Activated CD4-positive, alpha-beta memory T cell treated with anti-CD3 and anti-CD28 coated beads for 36 hours (primary cell): ENCODE results near the gene NRP1. TPM values are rescaled to one million over a fixed set of nuclear protein-coding genes. Genes with fewer than 3 reads are reported as not detected.

ENCODE experiments used
- CTCF ChIA-PET: fragments of 350-600 bp; sonication (Branson Sonifier 250); formaldehyde crosslinking; loops from one replicate; lab custom pipeline; 2021; ENCODE audit warnings: antibody characterized with exemption, inconsistent platforms; lab: Charles Lee
- POLR2A ChIA-PET: fragments of 350-600 bp; sonication (Branson Sonifier 250); formaldehyde crosslinking; loops from one replicate; lab custom pipeline; 2021; ENCODE audit warnings: antibody characterized with exemption; lab: Charles Lee
- DNase-seq: peaks from one replicate; pipeline ENCODE4 v3.0.0-alpha.2; 2020
- H3K27ac Mint-ChIP-seq: one replicate; pipeline ENCODE4 v1.8.0; 2021; ENCODE audit warnings: mixed read lengths
- H3K27me3 Mint-ChIP-seq: one replicate; pipeline ENCODE4 v1.8.0; 2021; ENCODE audit warnings: mixed read lengths
- H3K36me3 Mint-ChIP-seq: one replicate; pipeline ENCODE4 v1.8.0; 2021; ENCODE audit warnings: mixed read lengths
- H3K4me1 Mint-ChIP-seq: one replicate; pipeline ENCODE4 v1.8.0; 2021; ENCODE audit warnings: low read depth, mixed read lengths
- H3K4me3 Mint-ChIP-seq: one replicate; pipeline ENCODE4 v1.8.0; 2021; ENCODE audit warnings: mild to moderate bottlenecking, mixed read lengths
- H3K9me3 Mint-ChIP-seq: one replicate; pipeline ENCODE4 v1.8.0; 2021; ENCODE audit warnings: mixed read lengths
- intact Hi-C: fragments of 100-400 bp; cut with micrococcal nuclease; formaldehyde crosslinking; loops from one replicate; pipeline ENCODE4 v1.15.1; 2023
- total RNA-seq, 2 experiments: library from RNA; stranded (reverse); gene quantifications; one replicate each; pipeline ENCODE4 v1.2.3, GENCODE V29; 2021

The NRP1 gene
- total RNA-seq, 2 experiments from 2014 or later = 1.5 to 1.6 TPM

DNA sequence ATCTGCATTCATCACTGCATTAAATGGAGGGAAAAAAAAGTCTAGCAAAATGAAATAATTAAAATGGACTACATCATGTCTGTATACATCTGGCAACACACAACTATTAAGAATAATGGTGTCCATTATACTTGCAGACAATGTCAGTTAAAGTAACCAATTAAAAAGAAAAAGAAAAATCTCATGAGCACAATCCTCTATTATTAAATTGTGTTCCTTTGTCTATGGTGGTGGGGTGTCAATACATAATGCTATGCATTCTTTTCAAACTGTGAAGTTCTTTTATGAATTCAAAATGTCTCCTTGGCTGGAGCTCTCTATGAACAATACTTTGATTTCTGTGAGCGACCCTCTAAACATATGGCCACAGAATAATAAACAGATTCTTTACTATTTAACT, 63.5 kb downstream of the NRP1 start:
- Mint-ChIP-seq H3K4me3 (no peak overlapping the region), H3K27ac (no peak overlapping the region), H3K9me3 (no peaks in the 10 kb centered on the region), H3K27me3 (peaks cover 29% of the 10 kb centered on the region), H3K36me3 (peaks cover 1% of the 10 kb centered on the region), H3K4me1 (peaks cover 3% of the 10 kb centered on the region)
- no peak for DNase-seq
- ChIA-PET CTCF (no interaction called here), POLR2A (no interaction called here)
- intact Hi-C loops = no loop called here

DNA sequence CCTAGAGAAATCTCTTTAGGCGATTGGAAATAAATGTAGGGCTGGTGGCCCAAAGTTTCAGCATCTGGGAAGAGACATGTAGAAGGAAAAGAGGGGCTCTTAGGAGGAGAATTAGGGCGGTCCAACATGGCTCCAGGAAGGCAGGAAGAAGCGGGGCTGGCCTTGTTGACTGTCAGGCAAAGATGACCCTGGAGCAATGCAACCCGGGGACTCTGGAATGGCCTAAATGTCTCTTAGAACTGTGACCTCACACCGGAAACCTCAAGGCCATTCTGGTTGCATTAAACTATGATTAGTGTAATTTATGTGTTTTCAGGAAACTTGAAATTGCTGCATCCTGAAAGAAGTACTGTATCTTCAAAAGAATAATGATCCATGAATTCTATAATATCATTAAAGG, 66.8 kb downstream of the NRP1 start:
- H3K4me3 Mint-ChIP-seq = no peak overlapping the region
- H3K27me3 Mint-ChIP-seq = peaks cover 32% of the 10 kb centered on the region
- no peaks in the 10 kb centered on the region for H3K9me3 Mint-ChIP-seq
- H3K4me1 Mint-ChIP-seq = peaks cover 28% of the 10 kb centered on the region
- DNase-seq = no peak
- intact Hi-C loops = loop anchor here (5.0 kb wide), 2 partner anchors 65 to 855 kb away; partner anchors contain the start of gene NRP1
- peaks cover 1% of the 10 kb centered on the region for H3K36me3 Mint-ChIP-seq
- CTCF ChIA-PET = interaction anchor here (1.0 kb wide), 1 partner anchor 75 kb away, joined by 4 read pairs; no protein-coding TSS in a partner anchor
- POLR2A ChIA-PET = no interaction called here
- H3K27ac Mint-ChIP-seq = no peak overlapping the region

DNA sequence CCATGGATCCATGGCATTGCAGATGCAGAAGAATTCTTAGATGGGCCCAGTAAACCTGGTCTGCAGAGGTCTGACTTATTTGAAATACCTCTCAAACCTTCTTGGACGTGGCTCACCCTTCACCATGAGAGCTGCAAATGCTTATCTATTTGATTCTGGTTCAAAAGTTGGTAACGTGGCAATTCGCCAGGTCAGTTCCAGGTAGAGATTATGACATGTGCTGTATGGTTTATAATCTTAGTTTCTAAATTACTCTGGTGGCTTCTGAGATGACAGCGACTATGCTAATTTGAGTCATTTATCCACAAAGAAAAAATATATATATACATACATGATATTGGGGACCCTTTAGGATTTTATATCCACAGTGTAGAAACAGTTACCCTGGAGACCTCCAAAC, 68.8 kb downstream of the NRP1 start:
- Mint-ChIP-seq H3K4me3 (no peak overlapping the region), H3K36me3 (peaks cover 1% of the 10 kb centered on the region), H3K4me1 (peaks cover 28% of the 10 kb centered on the region), H3K27me3 (peaks cover 32% of the 10 kb centered on the region), H3K9me3 (no peaks in the 10 kb centered on the region), H3K27ac (peak overlapping the region; percentile 13)
- peak; percentile 77 for DNase-seq
- intact Hi-C loops = loop anchor here (1.0 to 5.0 kb wide), 5 partner anchors 17 to 857 kb away; partner anchors contain the start of gene NRP1
- CTCF ChIA-PET = interaction anchor here (1.0 kb wide), 1 partner anchor 16 kb away, joined by 4 read pairs; no protein-coding TSS in a partner anchor
- POLR2A ChIA-PET = no interaction called here

- no peaks in the 10 kb centered on the region for H3K9me3 Mint-ChIP-seq
- peaks cover 31% of the 10 kb centered on the region for H3K27me3 Mint-ChIP-seq
- H3K4me1 Mint-ChIP-seq = peaks cover 28% of the 10 kb centered on the region
- DNase-seq = no peak
- intact Hi-C loops = no loop called here
- peaks cover 1% of the 10 kb centered on the region for H3K36me3 Mint-ChIP-seq
- H3K4me3 Mint-ChIP-seq = no peak overlapping the region
- CTCF ChIA-PET = interaction anchor here (0.9 to 1.0 kb wide), 2 partner anchors 14 to 70 kb away, joined by 3 read pairs; no protein-coding TSS in a partner anchor
- POLR2A ChIA-PET = interaction anchor here (0.7 to 1.2 kb wide), 2 partner anchors 11 to 14 kb away, joined by 3 to 4 read pairs; no protein-coding TSS in a partner anchor
- no peak overlapping the region for H3K27ac Mint-ChIP-seq
These were observed 71.0 kb downstream of the NRP1 start for GRCh38 chr10:33263453-33263852.

GRCh38 chr10:33262871-33263270, 71.6 kb downstream of the NRP1 start:
- intact Hi-C loops = no loop called here
- DNase-seq = no peak
- Mint-ChIP-seq H3K36me3 (peaks cover 1% of the 10 kb centered on the region), H3K9me3 (no peaks in the 10 kb centered on the region), H3K27ac (no peak overlapping the region), H3K4me3 (no peak overlapping the region), H3K4me1 (peaks cover 28% of the 10 kb centered on the region), H3K27me3 (peaks cover 32% of the 10 kb centered on the region)
- POLR2A ChIA-PET = interaction anchor here (0.7 to 1.2 kb wide), 2 partner anchors 10 to 14 kb away, joined by 3 to 4 read pairs; no protein-coding TSS in a partner anchor
- CTCF ChIA-PET = interaction anchor here (0.9 kb wide), 1 partner anchor 13 kb away, joined by 3 read pairs; no protein-coding TSS in a partner anchor

DNA sequence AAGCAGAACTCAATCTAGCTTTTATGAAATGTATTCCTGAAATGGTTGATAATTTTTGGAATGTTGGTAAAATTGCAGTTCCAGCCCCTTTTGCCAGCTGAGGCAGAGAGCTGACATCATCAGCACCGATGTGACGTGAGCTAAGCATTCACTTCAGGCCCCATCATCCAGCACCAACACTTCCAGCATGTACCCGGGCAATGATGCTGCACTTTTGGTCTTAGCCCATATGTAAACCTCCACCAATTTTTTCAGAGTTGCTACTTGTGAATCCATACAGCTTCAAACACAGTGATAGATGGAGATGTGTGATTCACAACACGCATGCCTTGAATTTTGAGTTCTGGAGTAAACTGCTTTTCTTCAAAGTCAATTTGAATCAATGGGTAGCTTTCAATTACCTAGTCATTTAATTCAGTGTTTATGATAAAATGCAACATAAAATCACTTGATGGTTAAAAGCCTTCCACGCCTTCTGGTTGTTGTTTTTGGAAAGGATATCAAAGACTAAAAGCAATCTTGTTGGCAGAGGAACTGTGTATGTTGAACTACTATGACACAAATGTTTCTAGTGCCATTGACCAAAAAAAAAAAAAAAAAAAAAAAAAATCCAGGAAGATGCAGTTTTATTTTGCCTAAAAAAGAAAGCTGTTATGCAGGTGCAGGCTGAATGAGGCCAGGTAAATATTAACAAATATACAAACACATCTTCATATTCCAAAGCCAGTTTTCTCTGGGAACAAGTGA, 73.9 kb downstream of the NRP1 start:
- H3K36me3 Mint-ChIP-seq = no peaks in the 10 kb centered on the region
- no peaks in the 10 kb centered on the region for H3K9me3 Mint-ChIP-seq
- peaks cover 44% of the 10 kb centered on the region for H3K27me3 Mint-ChIP-seq
- POLR2A ChIA-PET = no interaction called here
- H3K4me3 Mint-ChIP-seq = no peak overlapping the region
- H3K4me1 Mint-ChIP-seq = peaks cover 25% of the 10 kb centered on the region
- DNase-seq = no peak
- intact Hi-C loops = no loop called here
- CTCF ChIA-PET = interaction anchor here (0.7 to 1.5 kb wide), 2 partner anchors 14 to 67 kb away, joined by 4 to 5 read pairs; no protein-coding TSS in a partner anchor
- no peak overlapping the region for H3K27ac Mint-ChIP-seq

DNA sequence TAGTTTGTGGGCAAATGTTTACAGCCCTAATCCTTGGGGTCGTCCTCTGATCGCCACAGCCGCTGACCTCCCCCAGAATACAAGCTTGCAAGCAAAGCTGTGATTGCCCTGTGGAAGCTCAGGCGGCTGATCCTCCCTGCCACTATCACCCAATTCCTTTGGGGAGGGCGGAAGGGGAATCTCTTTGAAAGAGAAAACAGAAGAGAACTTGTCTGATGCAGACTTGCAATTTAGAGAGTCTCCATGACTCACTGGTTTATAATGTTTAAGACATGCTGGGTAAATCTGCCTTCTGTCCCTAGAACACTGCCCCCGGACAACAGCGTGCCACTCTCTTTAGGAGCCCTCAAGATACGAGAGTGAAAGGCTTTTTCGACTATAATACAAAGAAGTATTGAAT, 75.5 kb downstream of the NRP1 start:
- POLR2A ChIA-PET = no interaction called here
- Mint-ChIP-seq H3K4me3 (no peak overlapping the region), H3K27ac (no peak overlapping the region), H3K9me3 (no peaks in the 10 kb centered on the region), H3K36me3 (no peaks in the 10 kb centered on the region), H3K4me1 (peaks cover 10% of the 10 kb centered on the region), H3K27me3 (peaks cover 51% of the 10 kb centered on the region)
- CTCF ChIA-PET = no interaction called here
- intact Hi-C loops = no loop called here
- no peak for DNase-seq

DNA sequence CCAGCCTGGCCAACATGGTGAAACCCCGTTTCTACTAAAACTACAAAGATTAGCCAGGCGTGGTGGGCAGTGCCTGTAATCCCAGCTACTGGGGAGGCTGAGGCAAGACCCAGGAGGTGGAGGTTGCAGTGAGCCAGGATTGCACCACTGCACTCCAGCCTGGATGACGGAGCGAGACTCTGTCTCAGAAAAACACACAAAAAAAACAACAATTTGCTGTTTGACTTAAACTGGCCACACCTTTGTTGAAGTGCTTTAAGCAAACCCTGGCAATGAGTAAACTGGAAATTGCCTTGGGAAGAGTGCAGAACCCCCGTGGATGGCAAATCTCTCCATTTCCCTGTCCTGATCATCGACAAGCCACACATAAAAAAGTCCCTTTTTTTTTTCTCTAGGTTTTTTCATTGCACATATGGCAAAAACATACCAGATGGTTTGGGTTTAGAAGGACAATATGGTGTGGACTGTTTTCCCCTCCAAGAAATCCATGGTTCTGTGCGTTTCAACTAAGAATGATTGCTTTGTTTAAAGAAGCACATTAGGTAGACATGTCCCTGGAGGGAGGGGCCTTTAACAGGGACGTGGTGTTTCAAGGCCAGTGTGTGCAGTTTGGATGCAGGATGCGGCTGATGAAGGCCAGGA, 76.9 kb downstream of the NRP1 start:
- peaks cover 49% of the 10 kb centered on the region for H3K27me3 Mint-ChIP-seq
- ChIA-PET POLR2A (no interaction called here), CTCF (no interaction called here)
- no peak overlapping the region for H3K4me3 Mint-ChIP-seq
- DNase-seq = no peak
- H3K36me3 Mint-ChIP-seq = no peaks in the 10 kb centered on the region
- intact Hi-C loops = no loop called here
- peaks cover 14% of the 10 kb centered on the region for H3K4me1 Mint-ChIP-seq
- H3K27ac Mint-ChIP-seq = no peak overlapping the region
- no peaks in the 10 kb centered on the region for H3K9me3 Mint-ChIP-seq

DNA sequence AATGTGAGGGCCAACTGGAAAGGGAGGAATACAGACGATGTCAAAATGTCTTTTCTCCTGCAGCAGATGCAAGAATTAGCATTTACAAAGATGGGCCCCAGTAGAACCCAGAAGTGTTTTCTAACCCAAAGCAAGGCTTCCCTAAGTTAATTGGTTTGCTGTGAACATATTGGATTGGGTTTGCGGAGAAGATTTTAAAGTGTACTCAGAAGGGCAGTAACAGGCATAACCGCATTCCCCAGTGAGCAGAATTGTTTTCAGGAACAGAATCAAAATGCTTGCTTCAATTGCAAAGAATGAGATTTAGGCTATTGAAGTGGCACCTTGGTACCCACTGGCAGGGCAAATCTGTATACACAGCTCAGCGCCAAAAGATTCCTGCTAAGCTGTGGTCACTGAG, 78.0 kb downstream of the NRP1 start:
- no peak overlapping the region for H3K27ac Mint-ChIP-seq
- intact Hi-C loops = no loop called here
- peaks cover 44% of the 10 kb centered on the region for H3K27me3 Mint-ChIP-seq
- no peak for DNase-seq
- no peaks in the 10 kb centered on the region for H3K9me3 Mint-ChIP-seq
- H3K4me3 Mint-ChIP-seq = no peak overlapping the region
- ChIA-PET CTCF (no interaction called here), POLR2A (no interaction called here)
- peaks cover 25% of the 10 kb centered on the region for H3K4me1 Mint-ChIP-seq
- H3K36me3 Mint-ChIP-seq = no peaks in the 10 kb centered on the region

GRCh38 chr10:33254556-33255160, 79.8 kb downstream of the NRP1 start:
- CTCF ChIA-PET = interaction anchor here (1.0 to 1.4 kb wide), 2 partner anchors 62 to 1384 kb away, joined by 3 read pairs; no protein-coding TSS in a partner anchor
- peaks cover 2% of the 10 kb centered on the region for H3K36me3 Mint-ChIP-seq
- POLR2A ChIA-PET = no interaction called here
- peaks cover 31% of the 10 kb centered on the region for H3K4me1 Mint-ChIP-seq
- peaks cover 50% of the 10 kb centered on the region for H3K27me3 Mint-ChIP-seq
- no peak for DNase-seq
- H3K27ac Mint-ChIP-seq = no peak overlapping the region
- intact Hi-C loops = loop anchor here (5.0 kb wide), 3 partner anchors 247 to 297 kb away; partner anchors contain the start of gene ITGB1
- peaks cover 10% of the 10 kb centered on the region for H3K9me3 Mint-ChIP-seq
- no peak overlapping the region for H3K4me3 Mint-ChIP-seq

DNA sequence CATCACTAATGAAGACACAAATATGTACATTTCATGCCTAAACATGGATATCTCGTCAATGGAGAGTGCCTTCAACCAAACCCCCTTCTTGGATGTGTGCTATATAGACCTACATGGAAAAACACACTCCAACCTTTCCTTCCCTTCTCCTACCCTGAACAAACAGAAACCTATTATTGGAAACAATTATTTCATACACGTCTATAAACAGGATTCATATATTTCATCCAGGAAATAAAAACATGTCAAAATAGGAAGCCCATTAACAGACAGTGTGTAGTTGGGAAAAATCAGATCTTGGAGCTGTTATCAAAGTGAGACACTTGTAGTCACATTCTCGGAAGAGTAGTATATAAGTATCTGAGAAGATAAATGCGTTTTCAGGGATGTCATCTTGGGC, 81.1 kb downstream of the NRP1 start:
- peaks cover 44% of the 10 kb centered on the region for H3K4me1 Mint-ChIP-seq
- no peak overlapping the region for H3K4me3 Mint-ChIP-seq

More for the DNA sequence above, 81.1 kb downstream of the NRP1 start:
- POLR2A ChIA-PET = interaction anchor here (1.5 kb wide), 1 partner anchor 10 kb away, joined by 4 read pairs; no protein-coding TSS in a partner anchor
- H3K36me3 Mint-ChIP-seq = peaks cover 2% of the 10 kb centered on the region
- CTCF ChIA-PET = interaction anchor here (1.0 to 1.4 kb wide), 2 partner anchors 61 to 1385 kb away, joined by 3 read pairs; no protein-coding TSS in a partner anchor
- peaks cover 10% of the 10 kb centered on the region for H3K9me3 Mint-ChIP-seq
- intact Hi-C loops = loop anchor here (1.0 to 5.0 kb wide), 6 partner anchors 11 to 296 kb away; partner anchors contain the start of gene ITGB1
- DNase-seq = no peak
- peak overlapping the region; percentile 71 for H3K27ac Mint-ChIP-seq
- peaks cover 42% of the 10 kb centered on the region for H3K27me3 Mint-ChIP-seq
